Naive thymus-derived CD8-positive, alpha-beta T cell (primary cell): Measurements from ENCODE around the gene USP12. TPM values are rescaled to one million over a fixed set of nuclear protein-coding genes. Genes with fewer than 3 reads are reported as not detected.

Experiments
- ATAC-seq, 2 donors: fragments of 150-1000 bp; cut with Tn5 transposase in 1 of 2; sonication (Bioruptor Pico), chemical (Tn5 transposase) in 1 of 2; 1 replicate in 1 of 2; 2 replicates in 1 of 2; pipeline ENCODE4 v1.10.0; 2021; ENCODE audit warnings: mild to moderate bottlenecking in 2 of 2, moderate library complexity in 2 of 2
- POLR2A ChIA-PET: fragments of 350-600 bp; sonication (Branson Sonifier 250); formaldehyde crosslinking; loops from one replicate; lab custom pipeline; 2021; ENCODE audit warnings: antibody characterized with exemption; lab: Charles Lee
- DNase-seq, 10 donors: peaks; one replicate each; pipeline versions ENCODE4 v3.0.0 to v3.0.0-alpha.2; 2020 to 2022
- H3K27ac Mint-ChIP-seq, 10 donors: one replicate each; pipeline ENCODE4 v1.8.0; 2020 to 2022; ENCODE audit warnings: mild to moderate bottlenecking in 10 of 10, mixed read lengths in 10 of 10, moderate library complexity in 4 of 10, inconsistent platforms in 1 of 10
- H3K27me3 Mint-ChIP-seq, 5 donors: one replicate each; pipeline ENCODE4 v1.8.0; 2021 to 2022; ENCODE audit warnings: mixed read lengths in 5 of 5
- H3K36me3 Mint-ChIP-seq, 3 donors: one replicate each; pipeline ENCODE4 v1.8.0; 2020 to 2022; ENCODE audit warnings: mixed read lengths in 3 of 3, mild to moderate bottlenecking in 2 of 3, inconsistent platforms in 1 of 3
- H3K4me1 Mint-ChIP-seq, 4 donors: one replicate each; pipeline ENCODE4 v1.8.0; 2021 to 2022; ENCODE audit warnings: mixed read lengths in 4 of 4
- H3K4me3 Mint-ChIP-seq, 10 donors: one replicate each; pipeline ENCODE4 v1.8.0; 2020 to 2022; ENCODE audit warnings: mild to moderate bottlenecking in 10 of 10, mixed read lengths in 10 of 10, moderate library complexity in 6 of 10, inconsistent platforms in 1 of 10
- H3K9me3 Mint-ChIP-seq, 9 donors: one replicate each; pipeline ENCODE4 v1.8.0; 2020 to 2022; ENCODE audit warnings: mixed read lengths in 9 of 9, mild to moderate bottlenecking in 3 of 9, inconsistent platforms in 1 of 9, moderate library complexity in 1 of 9
- polyA plus RNA-seq, 3 donors: library from polyadenylated mRNA; unstranded; fragments of 300-500 nt; fragmentation: Illumina TruSeq; gene quantifications; one replicate each; pipeline ENCODE4 v1.2.3, GENCODE V29; 2021
- total RNA-seq, 8 experiments: library from RNA in 2 of 8; stranded (reverse) in 2 of 8; gene quantifications; one replicate each; pipeline ENCODE4 v1.2.3 and lab custom pipeline; 2021 to 2026

The USP12 gene
- total and polyA plus RNA-seq, 5 experiments from 2014 or later, result 9.3 to 33.0 (median 17.4) TPM

GRCh38 chr13:27110056-27110746 lies 61.4 kb downstream of the USP12 start:
- Mint-ChIP-seq H3K27ac (peak overlapping the region in 1 of 10 donors; percentile 5), H3K36me3 (peaks cover 10 to 37% (median 23%) of the 10 kb centered on the region in 3 donors), H3K9me3 (no peaks in the 10 kb centered on the region), H3K4me3 (no peak overlapping the region), H3K27me3 (no peaks in the 10 kb centered on the region), H3K4me1 (peaks cover 6 to 26% (median 13%) of the 10 kb centered on the region in 4 donors)
- POLR2A ChIA-PET, result no interaction called here
- ATAC-seq (no peak), DNase-seq (no peak)

- Mint-ChIP-seq H3K27me3 (no peaks in the 10 kb centered on the region), H3K9me3 (no peaks in the 10 kb centered on the region), H3K4me3 (no peak overlapping the region), H3K36me3 (peaks cover 14 to 42% (median 40%) of the 10 kb centered on the region in 3 donors), H3K4me1 (peaks cover 2 to 7% (median 3%) of the 10 kb centered on the region in 4 donors), H3K27ac (no peak overlapping the region)
- DNase-seq, result no peak
- ATAC-seq, result no peak
- POLR2A ChIA-PET, result no interaction called here
Measured at GRCh38 chr13:27106144-27106543, 65.5 kb downstream of the USP12 start.

GRCh38 chr13:27104606-27105005 lies 67.0 kb downstream of the USP12 start:
- peaks cover 14 to 46% (median 40%) of the 10 kb centered on the region in 3 donors for H3K36me3 Mint-ChIP-seq
- H3K4me3 Mint-ChIP-seq, result no peak overlapping the region
- POLR2A ChIA-PET, result no interaction called here
- ATAC-seq (no peak), DNase-seq (no peak)
- H3K4me1 Mint-ChIP-seq, result peaks cover 5 to 16% (median 8%) of the 10 kb centered on the region in 4 donors
- H3K27ac Mint-ChIP-seq, result no peak overlapping the region
- no peaks in the 10 kb centered on the region for H3K27me3 Mint-ChIP-seq
- no peaks in the 10 kb centered on the region for H3K9me3 Mint-ChIP-seq

- no peaks in the 10 kb centered on the region for H3K27me3 Mint-ChIP-seq
- no peak overlapping the region for H3K4me3 Mint-ChIP-seq
- ATAC-seq (no peak), DNase-seq (no peak)
- H3K27ac Mint-ChIP-seq, result no peak overlapping the region
- POLR2A ChIA-PET, result no interaction called here
- peaks cover 8 to 22% (median 12%) of the 10 kb centered on the region in 4 donors for H3K4me1 Mint-ChIP-seq
- H3K9me3 Mint-ChIP-seq, result no peaks in the 10 kb centered on the region
- H3K36me3 Mint-ChIP-seq, result peaks cover 14 to 58% (median 30%) of the 10 kb centered on the region in 3 donors
Measured at GRCh38 chr13:27101847-27102246, 69.8 kb downstream of the USP12 start.

- H3K27me3 Mint-ChIP-seq, result no peaks in the 10 kb centered on the region
- no peak for DNase-seq
- H3K4me1 Mint-ChIP-seq, result peaks cover 6 to 22% (median 12%) of the 10 kb centered on the region in 4 donors
- ATAC-seq, result no peak
- no peak overlapping the region for H3K27ac Mint-ChIP-seq
- H3K4me3 Mint-ChIP-seq, result no peak overlapping the region
- peaks cover 11 to 57% (median 30%) of the 10 kb centered on the region in 3 donors for H3K36me3 Mint-ChIP-seq
- H3K9me3 Mint-ChIP-seq, result no peaks in the 10 kb centered on the region
- POLR2A ChIA-PET, result no interaction called here
Measured at GRCh38 chr13:27101289-27101688, 70.3 kb downstream of the USP12 start.

GRCh38 chr13:27097691-27098090 lies 73.9 kb downstream of the USP12 start:
- ATAC-seq (no peak), DNase-seq (no peak)
- Mint-ChIP-seq H3K36me3 (peaks cover 8 to 58% (median 19%) of the 10 kb centered on the region in 3 donors), H3K27me3 (no peaks in the 10 kb centered on the region), H3K4me3 (no peak overlapping the region), H3K4me1 (peaks cover 6 to 21% (median 12%) of the 10 kb centered on the region in 4 donors), H3K9me3 (no peaks in the 10 kb centered on the region), H3K27ac (peak overlapping the region in 1 of 10 donors; percentile 60)
- POLR2A ChIA-PET, result no interaction called here

- H3K36me3 Mint-ChIP-seq, result peaks cover 21 to 81% (median 41%) of the 10 kb centered on the region in 3 donors
- no peaks in the 10 kb centered on the region for H3K27me3 Mint-ChIP-seq
- H3K4me3 Mint-ChIP-seq, result no peak overlapping the region
- DNase-seq, result no peak
- POLR2A ChIA-PET, result no interaction called here
- peaks cover 0 to 8% (median 1%) of the 10 kb centered on the region in 4 donors for H3K4me1 Mint-ChIP-seq
- H3K27ac Mint-ChIP-seq, result peak overlapping the region in 1 of 10 donors; percentile 46
- no peaks in the 10 kb centered on the region for H3K9me3 Mint-ChIP-seq
- no peak for ATAC-seq
Measured at GRCh38 chr13:27091451-27091850, 80.2 kb downstream of the USP12 start.

- Mint-ChIP-seq H3K27me3 (no peaks in the 10 kb centered on the region), H3K4me1 (peaks cover under 1 to 8% (median 2%) of the 10 kb centered on the region in 4 donors), H3K4me3 (no peak overlapping the region), H3K9me3 (no peaks in the 10 kb centered on the region), H3K27ac (no peak overlapping the region), H3K36me3 (peaks cover 16 to 70% (median 47%) of the 10 kb centered on the region in 3 donors)
- ATAC-seq (no peak), DNase-seq (no peak)
- POLR2A ChIA-PET, result no interaction called here
Measured at GRCh38 chr13:27088619-27089018, 83.0 kb downstream of the USP12 start.

GRCh38 chr13:27086599-27087265 lies 84.9 kb downstream of the USP12 start:
- Mint-ChIP-seq H3K4me1 (peaks cover 8 to 13% (median 9%) of the 10 kb centered on the region in 4 donors), H3K27ac (peak overlapping the region in 4 of 10 donors; percentile 6 to 44 (median 36)), H3K9me3 (no peaks in the 10 kb centered on the region), H3K27me3 (no peaks in the 10 kb centered on the region), H3K36me3 (peaks cover 10 to 65% (median 37%) of the 10 kb centered on the region in 3 donors), H3K4me3 (no peak overlapping the region)
- no peak for ATAC-seq
- DNase-seq, result no peak
- POLR2A ChIA-PET, result no interaction called here

GRCh38 chr13:27083183-27083582 lies 88.4 kb downstream of the USP12 start:
- POLR2A ChIA-PET, result interaction anchor here (0.7 kb wide), 1 partner anchor 150 kb away, joined by 3 read pairs; no protein-coding TSS in a partner anchor
- no peaks in the 10 kb centered on the region for H3K27me3 Mint-ChIP-seq
- peak overlapping the region in 5 of 10 donors; percentile 56 to 81 (median 77) for H3K27ac Mint-ChIP-seq
- H3K4me3 Mint-ChIP-seq, result no peak overlapping the region
- peaks cover 9 to 50% (median 25%) of the 10 kb centered on the region in 3 donors for H3K36me3 Mint-ChIP-seq
- peaks cover 12 to 30% (median 22%) of the 10 kb centered on the region in 4 donors for H3K4me1 Mint-ChIP-seq
- ATAC-seq, result no peak
- H3K9me3 Mint-ChIP-seq, result no peaks in the 10 kb centered on the region
- DNase-seq, result no peak

- Mint-ChIP-seq H3K27me3 (no peaks in the 10 kb centered on the region), H3K9me3 (no peaks in the 10 kb centered on the region), H3K27ac (peak overlapping the region in 4 of 10 donors; percentile 30 to 73 (median 39)), H3K4me1 (peaks cover 9 to 35% (median 22%) of the 10 kb centered on the region in 4 donors), H3K4me3 (no peak overlapping the region), H3K36me3 (peaks cover 4 to 44% (median 18%) of the 10 kb centered on the region in 3 donors)
- DNase-seq (no peak), ATAC-seq (no peak)
- POLR2A ChIA-PET, result no interaction called here
Measured at GRCh38 chr13:27081893-27082679, 89.5 kb downstream of the USP12 start.
